Measurements from ENCODE around the gene OPHN1.

DNA sequence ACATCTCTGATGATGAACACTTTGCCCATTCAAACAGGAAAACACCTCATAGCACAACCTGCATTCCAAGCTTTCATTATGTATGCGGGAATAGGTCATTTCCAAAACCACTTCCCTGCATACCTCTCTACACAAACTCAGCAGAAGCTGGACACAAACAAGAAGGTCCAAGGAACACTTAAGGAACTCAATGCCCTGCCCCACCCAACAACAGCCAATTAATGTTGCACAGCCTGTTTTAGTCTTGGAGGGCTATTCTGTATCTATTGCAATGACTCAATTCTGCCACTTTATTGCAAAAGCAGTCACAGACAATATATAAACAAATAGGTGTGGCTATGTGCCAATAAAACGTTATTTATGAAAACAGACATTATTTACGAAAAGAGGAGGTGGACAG lies 16.7 kb downstream of the OPHN1 start:
- TF ChIP-seq POLR2A (IDR thresholded peaks at IDR 0.05) = no peak
- TF ChIP-seq, protein P1, sequence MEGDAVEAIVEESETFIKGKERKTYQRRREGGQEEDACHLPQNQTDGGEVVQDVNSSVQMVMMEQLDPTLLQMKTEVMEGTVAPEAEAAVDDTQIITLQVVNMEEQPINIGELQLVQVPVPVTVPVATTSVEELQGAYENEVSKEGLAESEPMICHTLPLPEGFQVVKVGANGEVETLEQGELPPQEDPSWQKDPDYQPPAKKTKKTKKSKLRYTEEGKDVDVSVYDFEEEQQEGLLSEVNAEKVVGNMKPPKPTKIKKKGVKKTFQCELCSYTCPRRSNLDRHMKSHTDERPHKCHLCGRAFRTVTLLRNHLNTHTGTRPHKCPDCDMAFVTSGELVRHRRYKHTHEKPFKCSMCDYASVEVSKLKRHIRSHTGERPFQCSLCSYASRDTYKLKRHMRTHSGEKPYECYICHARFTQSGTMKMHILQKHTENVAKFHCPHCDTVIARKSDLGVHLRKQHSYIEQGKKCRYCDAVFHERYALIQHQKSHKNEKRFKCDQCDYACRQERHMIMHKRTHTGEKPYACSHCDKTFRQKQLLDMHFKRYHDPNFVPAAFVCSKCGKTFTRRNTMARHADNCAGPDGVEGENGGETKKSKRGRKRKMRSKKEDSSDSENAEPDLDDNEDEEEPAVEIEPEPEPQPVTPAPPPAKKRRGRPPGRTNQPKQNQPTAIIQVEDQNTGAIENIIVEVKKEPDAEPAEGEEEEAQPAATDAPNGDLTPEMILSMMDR (IDR thresholded peaks at IDR 0.05) = no peak
- no peak for TF ChIP-seq EP300 (IDR thresholded peaks at IDR 0.05)
- TF ChIP-seq POLR2AphosphoS5 (IDR thresholded peaks at IDR 0.05) = no peak
